GM23338 (cell line): ENCODE data around the gene PIK3R3. TPM values are rescaled to one million over a fixed set of nuclear protein-coding genes. Genes with fewer than 3 reads are reported as not detected.

ENCODE experiments used
- ATAC-seq: fragments of 200-7000 bp; cut with Tn5 transposase; 3 replicates; pipeline ENCODE4 v1.9.1; 2020
- DNase-seq: peaks from one replicate; pipeline ENCODE4 v3.0.0-alpha.2; 2015; ENCODE audit warnings: low spot score
- H2AFZ ChIP-seq: fragments of 200-600 bp; sonication (generic); 2 replicates; pipeline ENCODE4 v1.8.0; 2016; ENCODE audit warnings: antibody characterized with exemption, mild to moderate bottlenecking, moderate library complexity
- H3F3A ChIP-seq: fragments of 200-600 bp; sonication (generic); replicated peaks from 2 replicates; pipeline ENCODE4 v1.8.0; 2017; ENCODE audit warnings: antibody characterized with exemption, mixed run types, low read depth
- H3K27ac ChIP-seq: fragments of 200-600 bp; sonication (generic); 2 replicates; pipeline ENCODE4 v1.6.1; 2016; ENCODE audit warnings: low read depth
- H3K27me3 ChIP-seq: fragments of 200-600 bp; sonication (generic); 2 replicates; pipeline ENCODE4 v1.8.0; 2016; ENCODE audit warnings: mild to moderate bottlenecking, mixed run types, moderate library complexity; ENCODE audit not compliant: insufficient read depth
- H3K36me3 ChIP-seq: fragments of 200-600 bp; sonication (generic); 2 replicates; pipeline ENCODE4 v1.8.0; 2016; ENCODE audit warnings: mild to moderate bottlenecking; ENCODE audit not compliant: insufficient read depth
- H3K4me1 ChIP-seq: fragments of 200-600 bp; sonication (generic); 2 replicates; pipeline ENCODE4 v1.8.0; 2016; ENCODE audit warnings: mild to moderate bottlenecking, moderate library complexity; ENCODE audit not compliant: insufficient read depth
- H3K4me2 ChIP-seq: fragments of 200-600 bp; sonication (generic); 2 replicates; pipeline ENCODE4 v1.7.1; 2017; ENCODE audit warnings: mixed run types
- H3K4me3 ChIP-seq: fragments of 200-600 bp; sonication (generic); 2 replicates; pipeline ENCODE4 v1.6.1; 2016; ENCODE audit warnings: mixed run types
- H3K79me2 ChIP-seq: fragments of 200-600 bp; sonication (generic); replicated peaks from 2 replicates; pipeline ENCODE4 v1.8.0; 2017; ENCODE audit warnings: mild to moderate bottlenecking; ENCODE audit not compliant: insufficient read depth
- H3K9me2 ChIP-seq: fragments of 200-600 bp; sonication (generic); 2 replicates; pipeline ENCODE4 v1.8.0; 2017; ENCODE audit not compliant: insufficient read depth
- H4K20me1 ChIP-seq: fragments of 200-600 bp; sonication (generic); replicated peaks from 2 replicates; pipeline ENCODE4 v1.8.0; 2017; ENCODE audit warnings: mild to moderate bottlenecking; ENCODE audit not compliant: insufficient read depth
- H3K27ac Mint-ChIP-seq: 2 replicates; pipeline ENCODE4 v1.8.0; 2020; ENCODE audit warnings: inconsistent platforms, mild to moderate bottlenecking, moderate library complexity, mixed read lengths
- H3K27me3 Mint-ChIP-seq: 3 replicates; pipeline ENCODE4 v1.8.0; 2022; ENCODE audit warnings: low read depth, mild to moderate bottlenecking, moderate library complexity, mixed read lengths, inconsistent platforms; ENCODE audit not compliant: insufficient read depth, poor library complexity
- H3K36me3 Mint-ChIP-seq: 3 replicates; pipeline ENCODE4 v1.8.0; 2021; ENCODE audit warnings: low read depth, mild to moderate bottlenecking, inconsistent platforms, moderate library complexity, mixed read lengths
- H3K4me1 Mint-ChIP-seq: 3 replicates; pipeline ENCODE4 v1.8.0; 2020; ENCODE audit warnings: mild to moderate bottlenecking, inconsistent platforms, mixed read lengths
- H3K4me3 Mint-ChIP-seq: 3 replicates; pipeline ENCODE4 v1.8.0; 2021; ENCODE audit warnings: moderate library complexity, mild to moderate bottlenecking, inconsistent platforms, mixed read lengths
- H3K9me3 Mint-ChIP-seq: 3 replicates; pipeline ENCODE4 v1.8.0; 2020; ENCODE audit warnings: moderate library complexity, mild to moderate bottlenecking, inconsistent platforms, mixed read lengths
- NANOG ChIP-seq: IDR thresholded peaks from 2 replicates; pipeline ENCODE4 v1.6.1; 2016; ENCODE audit warnings: antibody characterized with exemption, borderline replicate concordance
- POLR2AphosphoS5 ChIP-seq: IDR thresholded peaks from 2 replicates; pipeline ENCODE4 v1.6.1; 2016; ENCODE audit warnings: antibody characterized with exemption, low read depth
- ZNF114 ChIP-seq: fragments of 250-450 bp; sonication (Bioruptor Pico); IDR thresholded peaks from 2 replicates; pipeline ENCODE4 v1.5.0; 2020; ENCODE audit warnings: mild to moderate bottlenecking, moderate library complexity
- polyA plus RNA-seq: library from polyadenylated mRNA; unstranded; fragments of >200 nt; fragmentation: Nextera tagmentation; extraction: Ambion mirVana; gene quantifications from 2 replicates; pipeline ENCODE4 v1.2.1, GENCODE V29; 2016
- total RNA-seq: library from RNA; depleted of rRNA; stranded (reverse); fragments of >200 nt; shearing (Covaris generic); gene quantifications from 2 replicates; pipeline ENCODE4 v1.2.3, GENCODE V29; 2014
- TF ChIP-seq, protein P1 (sequence below): fragments of 250-450 bp; sonication (Bioruptor Pico); IDR thresholded peaks from 2 replicates; pipeline ENCODE4 v1.5.0; 2020; ENCODE audit warnings: mild to moderate bottlenecking, moderate library complexity
- TF ChIP-seq, protein P2 (sequence below), 2 experiments: fragments of 200-600 bp in 1 of 2; sonication (generic) in 1 of 2; conservative IDR thresholded peaks; 2 replicates each; pipeline versions ENCODE4 v1.5.1 to v1.6.1; 2016 to 2017; ENCODE audit warnings: antibody characterized with exemption in 2 of 2, low read depth in 2 of 2, mild to moderate bottlenecking in 2 of 2, moderate library complexity in 1 of 2

The PIK3R3 gene
- total and polyA plus RNA-seq, 2 experiments from 2014 or later: 7.5 to 8.6 TPM

- TF ChIP-seq, protein P1, sequence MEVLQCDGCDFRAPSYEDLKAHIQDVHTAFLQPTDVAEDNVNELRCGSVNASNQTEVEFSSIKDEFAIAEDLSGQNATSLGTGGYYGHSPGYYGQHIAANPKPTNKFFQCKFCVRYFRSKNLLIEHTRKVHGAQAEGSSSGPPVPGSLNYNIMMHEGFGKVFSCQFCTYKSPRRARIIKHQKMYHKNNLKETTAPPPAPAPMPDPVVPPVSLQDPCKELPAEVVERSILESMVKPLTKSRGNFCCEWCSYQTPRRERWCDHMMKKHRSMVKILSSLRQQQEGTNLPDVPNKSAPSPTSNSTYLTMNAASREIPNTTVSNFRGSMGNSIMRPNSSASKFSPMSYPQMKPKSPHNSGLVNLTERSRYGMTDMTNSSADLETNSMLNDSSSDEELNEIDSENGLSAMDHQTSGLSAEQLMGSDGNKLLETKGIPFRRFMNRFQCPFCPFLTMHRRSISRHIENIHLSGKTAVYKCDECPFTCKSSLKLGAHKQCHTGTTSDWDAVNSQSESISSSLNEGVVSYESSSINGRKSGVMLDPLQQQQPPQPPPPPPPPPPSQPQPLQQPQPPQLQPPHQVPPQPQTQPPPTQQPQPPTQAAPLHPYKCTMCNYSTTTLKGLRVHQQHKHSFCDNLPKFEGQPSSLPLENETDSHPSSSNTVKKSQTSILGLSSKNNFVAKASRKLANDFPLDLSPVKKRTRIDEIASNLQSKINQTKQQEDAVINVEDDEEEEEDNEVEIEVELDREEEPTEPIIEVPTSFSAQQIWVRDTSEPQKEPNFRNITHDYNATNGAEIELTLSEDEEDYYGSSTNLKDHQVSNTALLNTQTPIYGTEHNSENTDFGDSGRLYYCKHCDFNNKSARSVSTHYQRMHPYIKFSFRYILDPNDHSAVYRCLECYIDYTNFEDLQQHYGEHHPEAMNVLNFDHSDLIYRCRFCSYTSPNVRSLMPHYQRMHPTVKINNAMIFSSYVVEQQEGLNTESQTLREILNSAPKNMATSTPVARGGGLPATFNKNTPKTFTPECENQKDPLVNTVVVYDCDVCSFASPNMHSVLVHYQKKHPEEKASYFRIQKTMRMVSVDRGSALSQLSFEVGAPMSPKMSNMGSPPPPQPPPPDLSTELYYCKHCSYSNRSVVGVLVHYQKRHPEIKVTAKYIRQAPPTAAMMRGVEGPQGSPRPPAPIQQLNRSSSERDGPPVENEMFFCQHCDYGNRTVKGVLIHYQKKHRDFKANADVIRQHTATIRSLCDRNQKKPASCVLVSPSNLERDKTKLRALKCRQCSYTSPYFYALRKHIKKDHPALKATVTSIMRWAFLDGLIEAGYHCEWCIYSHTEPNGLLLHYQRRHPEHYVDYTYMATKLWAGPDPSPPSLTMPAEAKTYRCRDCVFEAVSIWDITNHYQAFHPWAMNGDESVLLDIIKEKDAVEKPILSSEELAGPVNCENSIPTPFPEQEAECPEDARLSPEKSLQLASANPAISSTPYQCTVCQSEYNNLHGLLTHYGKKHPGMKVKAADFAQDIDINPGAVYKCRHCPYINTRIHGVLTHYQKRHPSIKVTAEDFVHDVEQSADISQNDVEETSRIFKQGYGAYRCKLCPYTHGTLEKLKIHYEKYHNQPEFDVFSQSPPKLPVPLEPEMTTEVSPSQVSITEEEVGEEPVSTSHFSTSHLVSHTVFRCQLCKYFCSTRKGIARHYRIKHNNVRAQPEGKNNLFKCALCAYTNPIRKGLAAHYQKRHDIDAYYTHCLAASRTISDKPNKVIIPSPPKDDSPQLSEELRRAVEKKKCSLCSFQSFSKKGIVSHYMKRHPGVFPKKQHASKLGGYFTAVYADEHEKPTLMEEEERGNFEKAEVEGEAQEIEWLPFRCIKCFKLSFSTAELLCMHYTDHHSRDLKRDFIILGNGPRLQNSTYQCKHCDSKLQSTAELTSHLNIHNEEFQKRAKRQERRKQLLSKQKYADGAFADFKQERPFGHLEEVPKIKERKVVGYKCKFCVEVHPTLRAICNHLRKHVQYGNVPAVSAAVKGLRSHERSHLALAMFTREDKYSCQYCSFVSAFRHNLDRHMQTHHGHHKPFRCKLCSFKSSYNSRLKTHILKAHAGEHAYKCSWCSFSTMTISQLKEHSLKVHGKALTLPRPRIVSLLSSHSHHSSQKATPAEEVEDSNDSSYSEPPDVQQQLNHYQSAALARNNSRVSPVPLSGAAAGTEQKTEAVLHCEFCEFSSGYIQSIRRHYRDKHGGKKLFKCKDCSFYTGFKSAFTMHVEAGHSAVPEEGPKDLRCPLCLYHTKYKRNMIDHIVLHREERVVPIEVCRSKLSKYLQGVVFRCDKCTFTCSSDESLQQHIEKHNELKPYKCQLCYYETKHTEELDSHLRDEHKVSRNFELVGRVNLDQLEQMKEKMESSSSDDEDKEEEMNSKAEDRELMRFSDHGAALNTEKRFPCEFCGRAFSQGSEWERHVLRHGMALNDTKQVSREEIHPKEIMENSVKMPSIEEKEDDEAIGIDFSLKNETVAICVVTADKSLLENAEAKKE (CRISPR knock-in tag): no peak
Measured at GRCh38 chr1:46131093-46131492, 1.3 kb downstream of the PIK3R3 start (continued).

GRCh38 chr1:46130606-46131005 is 1.8 kb downstream of the PIK3R3 start:
- no peaks in the 10 kb centered on the region for H3K36me3 ChIP-seq
- H3K4me2 ChIP-seq: peak overlapping the region; percentile 92
- no peak for ATAC-seq
- H3K79me2 ChIP-seq: peaks cover 29% of the 10 kb centered on the region
- no peak overlapping the region for H2AFZ ChIP-seq
- peaks cover 23% of the 10 kb centered on the region for H3K4me1 ChIP-seq
- peaks cover 24% of the 10 kb centered on the region for H3K4me1 Mint-ChIP-seq
- peak overlapping the region; percentile 91 for H3K4me3 ChIP-seq
- no peaks in the 10 kb centered on the region for H4K20me1 ChIP-seq
- H3K27ac Mint-ChIP-seq: no peak overlapping the region
- peak overlapping the region; percentile 93 for H3K4me3 Mint-ChIP-seq
- H3K27me3 Mint-ChIP-seq: peaks cover 11% of the 10 kb centered on the region
- no peak for DNase-seq
- H3K27ac ChIP-seq: no peak overlapping the region
- peaks cover 8% of the 10 kb centered on the region for H3F3A ChIP-seq
- H3K27me3 ChIP-seq: peaks cover 18% of the 10 kb centered on the region
- no peaks in the 10 kb centered on the region for H3K9me2 ChIP-seq
- H3K9me3 Mint-ChIP-seq: no peaks in the 10 kb centered on the region
- H3K36me3 Mint-ChIP-seq: no peaks in the 10 kb centered on the region; the same call in 2 of the 3 replicates
- TF ChIP-seq, protein P2, sequence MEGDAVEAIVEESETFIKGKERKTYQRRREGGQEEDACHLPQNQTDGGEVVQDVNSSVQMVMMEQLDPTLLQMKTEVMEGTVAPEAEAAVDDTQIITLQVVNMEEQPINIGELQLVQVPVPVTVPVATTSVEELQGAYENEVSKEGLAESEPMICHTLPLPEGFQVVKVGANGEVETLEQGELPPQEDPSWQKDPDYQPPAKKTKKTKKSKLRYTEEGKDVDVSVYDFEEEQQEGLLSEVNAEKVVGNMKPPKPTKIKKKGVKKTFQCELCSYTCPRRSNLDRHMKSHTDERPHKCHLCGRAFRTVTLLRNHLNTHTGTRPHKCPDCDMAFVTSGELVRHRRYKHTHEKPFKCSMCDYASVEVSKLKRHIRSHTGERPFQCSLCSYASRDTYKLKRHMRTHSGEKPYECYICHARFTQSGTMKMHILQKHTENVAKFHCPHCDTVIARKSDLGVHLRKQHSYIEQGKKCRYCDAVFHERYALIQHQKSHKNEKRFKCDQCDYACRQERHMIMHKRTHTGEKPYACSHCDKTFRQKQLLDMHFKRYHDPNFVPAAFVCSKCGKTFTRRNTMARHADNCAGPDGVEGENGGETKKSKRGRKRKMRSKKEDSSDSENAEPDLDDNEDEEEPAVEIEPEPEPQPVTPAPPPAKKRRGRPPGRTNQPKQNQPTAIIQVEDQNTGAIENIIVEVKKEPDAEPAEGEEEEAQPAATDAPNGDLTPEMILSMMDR (conservative IDR thresholded peaks at IDR 0.05; ENCODE audit: low read depth in 2 of 2): no peak
- TF ChIP-seq NANOG (no peak), POLR2AphosphoS5 (no peak), ZNF114 (CRISPR knock-in tag) (no peak)
